Stimulated activated CD4-positive, alpha-beta T cell treated with anti-CD3 and anti-CD28 coated beads, Interleukin-1b, Interleukin-23, amount 100 ng/mL, for 48 hours (primary cell): ENCODE results near the gene GNB1.
"Not testable (repeated sequence)": the region's sequence is repeated elsewhere in the genome, so short reads cannot be mapped to it uniquely, and the experiment has no call there.

Experiments
- DNase-seq: peaks from one replicate; pipeline ENCODE4 v3.0.0-alpha.2; 2020

GNB1 gene

GRCh38 chr1:1856161-1856560 lies 34.7 kb downstream of the GNB1 start:
- DNase-seq: not testable (repeated sequence)

DNA sequence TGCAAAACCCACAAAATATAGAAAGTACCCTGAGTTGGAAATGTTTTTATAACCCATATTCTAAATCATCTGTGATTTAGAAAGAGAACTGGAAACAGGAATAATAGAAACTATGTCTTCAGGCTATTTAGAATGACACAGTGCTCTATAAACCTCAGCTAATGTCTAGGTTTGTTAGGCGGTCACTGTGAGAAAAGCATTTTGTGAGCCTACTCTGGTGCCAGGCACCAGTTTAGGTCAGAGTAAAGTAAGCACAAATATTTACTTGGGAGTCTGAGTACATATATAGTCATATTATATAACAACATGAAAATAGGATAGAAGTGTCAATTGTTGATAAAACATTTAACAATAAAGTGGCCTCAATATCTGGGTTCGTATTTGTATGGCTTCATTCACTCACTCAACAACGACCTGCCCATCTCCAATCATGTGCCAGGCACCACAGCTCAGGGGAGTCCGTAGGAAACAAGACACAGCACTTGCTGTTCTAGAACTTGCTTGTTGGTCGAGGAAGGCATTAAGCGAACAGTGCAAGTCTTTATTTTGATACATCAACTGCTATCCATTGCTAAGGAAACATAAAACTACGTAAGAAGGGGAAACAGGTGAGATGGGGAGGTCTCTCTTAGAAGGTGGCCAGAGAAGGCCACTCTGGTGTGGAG lies 37.2 kb downstream of the GNB1 start:
- DNase-seq: no peak

DNA sequence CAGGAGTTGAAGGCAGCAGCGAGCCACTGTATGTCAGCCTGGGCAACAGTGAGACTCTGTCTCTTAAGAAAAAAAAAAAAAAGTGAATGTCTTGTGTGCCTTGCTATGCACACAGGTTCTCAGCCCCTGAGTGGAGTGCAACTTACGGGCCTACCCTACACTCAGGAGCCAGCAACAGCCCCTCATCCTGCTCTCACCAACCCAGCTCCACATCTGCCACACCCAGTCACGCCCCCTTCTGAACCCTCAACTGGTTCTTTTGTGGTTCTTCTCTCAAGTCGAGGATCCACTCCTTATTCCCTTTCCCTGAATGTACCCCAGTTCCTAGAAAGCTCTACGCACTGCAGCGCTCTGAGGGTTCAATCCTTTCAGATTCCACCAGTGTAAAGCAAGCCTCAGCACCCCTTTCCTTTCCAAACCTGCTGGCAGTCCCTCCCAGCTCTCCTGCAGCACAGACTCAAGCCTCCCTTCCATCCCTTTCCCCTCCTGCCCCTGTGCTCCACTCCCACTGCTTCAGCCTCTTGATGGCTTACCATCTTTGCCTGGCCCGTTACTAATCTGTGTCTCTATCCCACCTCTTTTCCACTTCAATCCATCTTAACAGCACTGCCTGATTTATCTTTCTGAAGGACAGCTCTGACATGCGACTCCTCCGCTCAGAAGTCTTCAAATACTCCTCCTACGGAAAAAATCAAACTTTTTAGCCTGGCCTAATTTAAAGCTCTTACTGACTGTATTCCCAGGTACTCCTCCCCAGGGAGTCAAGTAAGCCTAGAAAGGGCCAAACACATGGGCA lies 38.1 kb downstream of the GNB1 start:
- no peak for DNase-seq

DNA sequence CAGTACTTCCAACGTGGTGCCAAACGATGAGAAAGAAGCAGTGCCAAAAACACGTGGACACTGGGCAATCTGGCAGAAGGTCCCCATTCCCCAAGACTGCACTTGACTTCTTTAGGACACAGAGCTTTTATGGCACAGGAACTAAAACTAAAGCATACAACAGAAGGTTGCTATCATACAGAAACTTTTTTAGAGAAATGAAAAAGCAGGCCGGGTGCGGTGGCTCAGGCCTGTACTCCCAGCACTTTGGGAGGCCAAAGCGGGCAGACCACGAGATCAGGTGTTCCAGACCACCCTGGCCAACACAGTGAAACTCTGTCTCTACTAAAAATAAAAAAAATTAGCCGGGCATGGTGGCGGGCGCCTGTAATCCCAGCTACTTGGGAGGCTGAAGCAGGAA lies 43.0 kb downstream of the GNB1 start:
- no peak for DNase-seq

DNA sequence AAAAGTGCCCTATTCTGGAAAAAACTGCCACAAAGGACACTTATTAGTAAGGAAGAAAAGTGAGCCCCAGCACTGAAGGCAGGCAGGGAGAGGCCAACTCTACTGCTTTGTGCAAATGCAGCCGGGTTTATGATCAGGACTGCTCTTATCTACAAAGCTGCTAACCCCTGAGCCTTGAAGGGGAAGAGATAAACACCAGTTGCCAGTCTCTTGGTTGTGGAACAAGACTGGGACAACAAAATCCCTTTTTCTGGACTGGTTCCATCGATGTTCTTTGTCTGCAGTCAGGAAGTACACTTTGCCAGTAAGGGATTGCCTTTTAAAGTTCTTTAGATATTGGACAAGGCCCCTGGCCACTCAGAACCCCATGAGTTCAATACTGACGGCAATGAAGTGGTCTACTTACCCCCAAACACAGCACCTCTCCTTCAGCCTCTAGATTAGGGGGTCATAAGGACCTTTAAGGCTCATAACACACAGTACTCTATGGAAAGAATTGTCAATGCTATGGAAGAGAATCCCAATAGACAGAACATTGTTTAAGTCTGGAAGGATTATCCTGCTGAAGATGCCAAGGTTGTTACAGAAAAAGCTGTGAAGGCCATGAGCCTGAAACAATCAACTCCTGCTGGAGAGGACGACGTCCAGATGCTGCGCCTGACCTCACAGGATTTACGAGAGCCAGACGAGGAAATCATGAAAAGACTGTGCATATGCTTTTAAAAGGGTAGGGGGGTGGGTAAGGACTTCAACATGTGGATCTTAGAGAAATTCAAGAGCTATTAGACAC lies 43.6 kb downstream of the GNB1 start:
- no peak for DNase-seq

- no peak for DNase-seq
Observed at GRCh38 chr1:1846386-1846918, 44.4 kb downstream of the GNB1 start.

- DNase-seq: no peak
Observed at GRCh38 chr1:1842360-1843146, 48.3 kb downstream of the GNB1 start.

DNA sequence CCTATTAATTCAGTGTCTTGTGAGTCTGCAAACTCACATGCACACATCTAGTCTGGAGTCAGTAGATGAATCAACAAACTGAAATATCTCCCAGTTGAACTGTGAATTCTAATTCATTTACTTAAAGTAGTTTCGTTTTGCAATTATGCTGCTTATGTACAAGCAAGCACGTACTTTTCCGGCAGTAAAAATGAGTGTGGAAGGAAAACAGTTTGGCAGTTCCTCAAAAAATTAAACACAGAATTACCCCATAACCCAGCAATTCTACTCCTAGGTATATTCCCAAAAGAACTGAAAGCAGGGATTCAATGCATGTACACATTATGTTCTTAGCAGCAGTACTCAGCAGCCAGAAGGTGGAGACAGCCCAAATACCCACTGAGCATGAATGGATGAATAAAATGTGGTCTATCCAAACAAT lies 49.3 kb downstream of the GNB1 start:
- DNase-seq: no peak

DNA sequence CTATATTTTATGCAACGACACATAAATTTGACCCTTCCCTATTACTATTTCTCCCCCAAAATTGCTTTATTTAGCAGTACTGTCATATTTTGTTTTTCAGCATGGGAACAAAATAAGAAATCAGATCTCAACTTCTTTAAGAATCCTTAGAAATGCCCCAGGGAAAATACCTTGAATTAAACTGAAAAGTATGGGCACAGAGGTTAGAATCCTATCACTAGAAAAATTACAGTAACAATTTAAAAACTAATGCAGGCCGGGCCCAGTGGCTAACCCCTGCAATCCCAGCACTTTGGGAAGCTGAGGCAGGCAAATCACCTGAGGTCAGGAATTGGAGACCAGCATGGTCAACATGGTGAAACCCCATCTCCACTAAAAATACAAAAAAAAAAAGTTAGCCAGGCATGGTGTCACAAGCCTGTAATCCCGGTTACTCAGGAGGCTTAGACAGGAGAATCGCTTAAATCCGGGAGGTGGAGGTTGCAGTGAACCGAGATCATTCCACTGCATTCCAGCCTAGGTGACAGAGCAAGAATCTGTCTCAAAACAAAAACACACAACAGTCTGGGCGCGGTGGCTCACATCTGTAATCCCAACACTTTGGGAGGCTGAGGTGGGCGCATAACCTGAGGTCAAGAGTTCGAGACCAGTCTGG lies 51.4 kb downstream of the GNB1 start:
- no peak for DNase-seq

GRCh38 chr1:1836119-1836518 lies 54.8 kb downstream of the GNB1 start:
- DNase-seq: no peak

DNA sequence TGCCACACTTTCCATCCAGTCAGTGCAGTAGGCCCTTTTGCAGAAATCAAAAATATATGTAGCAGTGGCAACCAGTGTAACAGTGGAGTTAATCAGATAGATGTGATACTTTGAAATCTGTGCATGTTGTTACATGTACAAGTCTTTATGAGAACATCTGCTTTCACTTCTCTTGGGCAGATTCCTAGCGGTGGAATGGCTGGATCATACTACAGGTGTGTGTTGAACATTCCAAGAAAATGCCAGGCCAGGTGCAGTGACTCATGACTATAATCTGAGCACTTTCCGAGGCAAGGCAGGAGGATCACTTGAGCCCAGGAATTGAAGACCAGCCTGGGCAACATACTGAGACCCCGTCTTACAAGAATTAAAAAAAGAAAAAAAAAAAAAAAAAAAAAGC lies 55.3 kb downstream of the GNB1 start:
- DNase-seq: no peak

DNA sequence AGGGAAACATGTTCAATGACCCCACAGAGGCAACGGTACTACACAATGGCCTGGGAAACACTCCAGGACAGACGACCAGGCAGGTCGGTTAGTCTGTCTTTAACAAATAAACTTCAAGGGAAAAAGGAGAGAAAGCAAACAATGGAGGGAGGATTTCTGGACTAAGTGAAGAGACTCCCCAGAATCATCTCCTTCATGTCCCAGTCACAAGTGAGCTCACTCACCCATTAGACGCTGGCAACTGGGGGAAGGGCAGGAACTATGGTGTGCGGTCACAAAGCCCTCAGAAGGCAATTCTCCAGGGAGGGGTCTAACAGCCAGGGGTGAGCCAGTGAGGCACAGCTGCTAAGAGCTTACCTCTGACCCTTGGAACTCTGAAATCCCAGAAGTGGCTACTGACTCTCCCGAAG lies 57.0 kb downstream of the GNB1 start:
- no peak for DNase-seq

- no peak for DNase-seq
Observed at GRCh38 chr1:1833456-1833855, 57.4 kb downstream of the GNB1 start.

DNA sequence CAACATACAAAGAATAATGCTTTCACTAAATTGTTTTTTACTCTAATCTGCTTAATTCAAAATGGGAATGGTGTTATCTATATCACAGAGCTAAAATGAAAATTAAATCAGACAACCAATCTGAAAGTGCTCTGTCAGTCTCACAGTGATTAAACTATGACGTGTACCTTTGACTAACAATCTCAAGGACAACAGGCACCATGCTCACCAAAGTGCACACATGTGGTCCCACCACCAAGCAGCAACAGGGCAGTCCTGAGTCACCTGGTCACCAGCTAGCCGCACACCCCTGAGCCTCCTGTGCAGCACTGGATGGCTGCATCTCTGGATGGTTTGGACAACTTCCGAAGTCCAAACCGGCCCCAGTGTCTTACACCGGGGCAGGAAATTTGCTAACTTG lies 58.1 kb downstream of the GNB1 start:
- no peak for DNase-seq

DNA sequence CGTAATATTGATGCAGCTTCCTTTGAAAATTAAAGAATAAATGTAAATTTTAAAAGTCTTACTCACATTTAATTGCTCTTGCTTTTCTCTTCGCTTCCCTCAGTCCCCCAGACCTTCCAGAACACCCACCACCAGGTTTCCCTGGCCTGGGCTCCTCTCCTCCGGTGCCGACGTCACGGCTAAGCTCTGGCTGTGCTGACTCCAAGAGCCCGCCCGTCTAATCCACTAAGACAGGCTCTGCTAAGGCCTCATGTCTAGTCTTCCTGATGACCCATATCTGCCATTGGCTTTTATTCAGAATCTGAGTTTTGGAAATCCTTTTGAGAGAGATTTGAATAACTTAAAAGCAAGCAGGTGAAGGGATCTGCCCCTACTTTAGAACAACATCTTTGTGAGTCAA lies 58.7 kb downstream of the GNB1 start:
- no peak for DNase-seq

GRCh38 chr1:1827089-1827848 lies 63.6 kb downstream of the GNB1 start:
- DNase-seq: no peak

- DNase-seq: no peak
Observed at GRCh38 chr1:1826356-1827088, 64.4 kb downstream of the GNB1 start.

- DNase-seq: no peak
Observed at GRCh38 chr1:1825217-1825616, 65.7 kb downstream of the GNB1 start.

DNA sequence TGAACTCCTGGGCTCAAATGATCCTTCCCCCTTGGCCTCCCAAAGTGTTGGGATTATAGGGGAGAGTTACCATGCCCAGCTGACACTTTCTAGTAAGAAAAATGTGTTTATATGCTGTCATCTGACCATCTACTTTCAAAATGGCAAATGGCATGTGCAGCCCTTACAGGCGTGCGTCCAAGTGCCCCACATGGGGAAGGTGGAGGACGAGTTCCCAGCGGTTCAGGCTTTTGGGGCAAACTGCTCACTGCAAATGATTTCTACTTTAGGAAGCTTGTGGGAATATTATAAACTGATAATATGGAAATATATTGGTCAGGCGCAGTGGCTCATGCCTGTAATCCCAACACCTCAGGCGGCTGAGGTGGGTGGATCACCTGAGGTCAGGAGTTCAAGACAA lies 71.1 kb downstream of the GNB1 start:
- no peak for DNase-seq

DNA sequence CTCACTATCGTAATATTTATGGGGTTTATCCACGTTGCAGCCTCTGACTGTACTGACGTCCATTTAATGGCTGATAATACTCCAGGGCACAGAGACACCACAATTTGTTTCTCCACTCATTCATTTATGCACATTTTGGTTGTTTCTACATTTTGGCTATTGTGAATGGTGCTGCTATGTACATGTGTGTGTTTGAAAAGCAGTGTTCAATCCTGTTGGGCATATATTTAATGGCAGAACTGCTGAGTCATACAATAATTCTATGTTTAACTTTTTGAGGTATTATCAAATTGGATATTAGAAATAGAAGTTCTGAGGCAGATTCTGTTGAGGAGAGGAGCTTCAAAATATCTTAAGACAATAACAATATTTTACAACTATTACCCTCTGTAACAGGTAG lies 73.7 kb downstream of the GNB1 start:
- DNase-seq: no peak
